K562 (cell line): ENCODE results near the gene AP3M1. TPM values are rescaled to one million over a fixed set of nuclear protein-coding genes. Genes with fewer than 3 reads are reported as not detected.

Experiments used
- ARID1B ChIP-seq: fragments of 450-650 bp; IDR thresholded peaks from 2 replicates; pipeline ENCODE4 v1.6.1; 2016; ENCODE audit warnings: antibody characterized with exemption, mild to moderate bottlenecking, inconsistent platforms
- ATF7 ChIP-seq: fragments of 450-650 bp; IDR thresholded peaks from 2 replicates; pipeline ENCODE4 v1.7.1; 2014; ENCODE audit warnings: mild to moderate bottlenecking, moderate library complexity
- BRD9 ChIP-seq: fragments of 450-650 bp; IDR thresholded peaks from 2 replicates; pipeline ENCODE4 v1.6.1; 2018; ENCODE audit warnings: low read depth; ENCODE audit not compliant: partially characterized antibody
- DIDO1 ChIP-seq: fragments of 450-650 bp; IDR thresholded peaks from 2 replicates; pipeline ENCODE4 v1.6.1; 2016; ENCODE audit warnings: low read depth, missing biosample characterization, missing genetic modification characterization
- ERF ChIP-seq: fragments of 450-650 bp; formaldehyde crosslinking; IDR thresholded peaks from 2 replicates; pipeline ENCODE4 v1.4.0; 2020; ENCODE audit warnings: mild to moderate bottlenecking, mixed read lengths
- FOSL1 ChIP-seq: fragments of 200-800 bp; sonication (Bioruptor generic); conservative IDR thresholded peaks from 2 replicates; pipeline ENCODE4 v1.6.1; 2016; ENCODE audit warnings: missing genetic modification characterization, missing compliant biosample characterization
- FOXP1 ChIP-seq: sonication (generic); formaldehyde crosslinking; IDR thresholded peaks from 2 replicates; pipeline ENCODE4 v1.8.0; 2022; ENCODE audit warnings: mild to moderate bottlenecking, missing genetic modification reagents
- HDAC8 ChIP-seq: fragments of 450-650 bp; IDR thresholded peaks from 2 replicates; pipeline ENCODE4 v1.6.1; 2016; ENCODE audit warnings: mild to moderate bottlenecking, missing genetic modification characterization, moderate library complexity, missing compliant biosample characterization
- KDM2B ChIP-seq: fragments of 250-450 bp; sonication (Bioruptor Pico); IDR thresholded peaks from 2 replicates; pipeline ENCODE4 v1.8.0; 2021; ENCODE audit warnings: mild to moderate bottlenecking, moderate library complexity
- NFRKB ChIP-seq: fragments of 450-650 bp; IDR thresholded peaks from 2 replicates; pipeline ENCODE4 v1.6.1; 2016; ENCODE audit warnings: low read depth
- PTRF ChIP-seq: fragments of 450-650 bp; IDR thresholded peaks from 2 replicates; pipeline ENCODE4 v1.6.1; 2016; ENCODE audit warnings: mild to moderate bottlenecking, missing genetic modification characterization, missing compliant biosample characterization
- PYGO2 ChIP-seq: fragments of 450-650 bp; IDR thresholded peaks from 2 replicates; pipeline ENCODE4 v1.6.1; 2016; ENCODE audit warnings: mild to moderate bottlenecking, missing genetic modification characterization, moderate library complexity, missing compliant biosample characterization
- TRIM25 ChIP-seq: fragments of 450-650 bp; IDR thresholded peaks from 2 replicates; pipeline ENCODE4 v1.7.0; 2016; ENCODE audit warnings: borderline replicate concordance
- ZEB2 ChIP-seq: fragments of 450-650 bp; IDR thresholded peaks from 2 replicates; pipeline ENCODE4 v1.6.1; 2016
- ZNF134 ChIP-seq: fragments of 250-450 bp; sonication (Bioruptor Pico); conservative IDR thresholded peaks from 2 replicates; pipeline ENCODE4 v1.4.0; 2020
- ZNF444 ChIP-seq: fragments of 250-450 bp; sonication (Bioruptor Pico); IDR thresholded peaks from 2 replicates; pipeline ENCODE4 v1.4.0; 2020; ENCODE audit warnings: mild to moderate bottlenecking, moderate library complexity
- ZNF707 ChIP-seq: fragments of 250-450 bp; sonication (Bioruptor Pico); conservative IDR thresholded peaks from 2 replicates; pipeline ENCODE4 v1.8.0; 2022; ENCODE audit warnings: inconsistent platforms, mild to moderate bottlenecking, moderate library complexity
- ZNF79 ChIP-seq: fragments of 250-450 bp; sonication (Bioruptor Pico); IDR thresholded peaks from 2 replicates; pipeline ENCODE4 v1.4.0; 2020; ENCODE audit warnings: low read depth, mild to moderate bottlenecking, moderate library complexity
- ZZZ3 ChIP-seq: fragments of 450-650 bp; IDR thresholded peaks from 2 replicates; pipeline ENCODE4 v1.6.1; 2016; ENCODE audit warnings: antibody characterized with exemption, mild to moderate bottlenecking, moderate library complexity
- polyA plus RNA-seq, 8 experiments: library from polyadenylated mRNA; depleted of rRNA in 4 of 8; stranded (reverse) in 5 of 8; unstranded in 3 of 8; fragments of >200 nt; fragmentation: Nextera tagmentation in 2 of 8; fragmentation: Illumina TruSeq in 1 of 8; extraction: Ambion mirVana in 2 of 8; extraction: Trizol in 1 of 8; gene quantifications; 2 replicates each; pipeline versions ENCODE4 v1.2.1 to v1.2.3, GENCODE V29; 2011 to 2014; ENCODE audit warnings: inconsistent platforms in 1 of 8, missing spikeins in 1 of 8
- total RNA-seq, 7 experiments: library from RNA; depleted of rRNA in 6 of 7; stranded (reverse); fragments of >200 nt in 6 of 7; fragmentation: Illumina TruSeq in 2 of 7; extraction: Trizol in 2 of 7; gene quantifications; 2 replicates each; pipeline versions ENCODE4 v1.2.1 to v1.2.3, GENCODE V29; 2011 to 2021; ENCODE audit warnings: low replicate concordance in 1 of 7
- TF ChIP-seq, protein P1 (sequence below): fragments of 450-650 bp; IDR thresholded peaks from 2 replicates; pipeline ENCODE4 v1.6.1; 2016; ENCODE audit warnings: missing biosample characterization, missing genetic modification characterization
- TF ChIP-seq, protein P2 (sequence below): sonication (generic); IDR thresholded peaks from 2 replicates; pipeline ENCODE4 v1.6.1; 2016
- TF ChIP-seq, protein P3 (sequence below), 2 experiments: fragments of 450-650 bp; IDR thresholded peaks; 2 replicates each; pipeline ENCODE4 v1.6.1; 2018; ENCODE audit warnings: mild to moderate bottlenecking in 2 of 2, low read depth in 1 of 2; ENCODE audit not compliant: partially characterized antibody in 2 of 2

The AP3M1 gene
- total and polyA plus RNA-seq, 9 of the 15 experiments (the other 6 are each of a cell fraction or from before 2014, with no cell fraction given), result 44.3 to 135 (median 67.6) TPM

- TF ChIP-seq, protein P1, sequence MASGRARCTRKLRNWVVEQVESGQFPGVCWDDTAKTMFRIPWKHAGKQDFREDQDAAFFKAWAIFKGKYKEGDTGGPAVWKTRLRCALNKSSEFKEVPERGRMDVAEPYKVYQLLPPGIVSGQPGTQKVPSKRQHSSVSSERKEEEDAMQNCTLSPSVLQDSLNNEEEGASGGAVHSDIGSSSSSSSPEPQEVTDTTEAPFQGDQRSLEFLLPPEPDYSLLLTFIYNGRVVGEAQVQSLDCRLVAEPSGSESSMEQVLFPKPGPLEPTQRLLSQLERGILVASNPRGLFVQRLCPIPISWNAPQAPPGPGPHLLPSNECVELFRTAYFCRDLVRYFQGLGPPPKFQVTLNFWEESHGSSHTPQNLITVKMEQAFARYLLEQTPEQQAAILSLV (tag), result peak; percentile 96
- TF ChIP-seq ATF7 (peak; percentile 20; the same call in 1 of the 2 replicates), DIDO1 (tag) (peak; percentile 90), BRD9 (no peak), FOXP1 (no peak), FOSL1 (peak; percentile 68), ZEB2 (no peak), ARID1B (no peak), ZNF444 (CRISPR knock-in tag) (peak; percentile 83), ZNF79 (CRISPR knock-in tag) (peak; percentile 81), NFRKB (no peak), ZNF134 (CRISPR knock-in tag) (peak; percentile 77), ZNF707 (peak; percentile 61; the same call in 1 of the 2 replicates), ZZZ3 (no peak), HDAC8 (tag) (peak; percentile 98), TRIM25 (no peak), ERF (CRISPR knock-in tag) (peak; percentile 95), KDM2B (0 out of 2 replicates have a peak, but pooled peaks have one; percentile 46), PTRF (peak; percentile 94), PYGO2 (tag) (peak; percentile 91)
- TF ChIP-seq, protein P2, sequence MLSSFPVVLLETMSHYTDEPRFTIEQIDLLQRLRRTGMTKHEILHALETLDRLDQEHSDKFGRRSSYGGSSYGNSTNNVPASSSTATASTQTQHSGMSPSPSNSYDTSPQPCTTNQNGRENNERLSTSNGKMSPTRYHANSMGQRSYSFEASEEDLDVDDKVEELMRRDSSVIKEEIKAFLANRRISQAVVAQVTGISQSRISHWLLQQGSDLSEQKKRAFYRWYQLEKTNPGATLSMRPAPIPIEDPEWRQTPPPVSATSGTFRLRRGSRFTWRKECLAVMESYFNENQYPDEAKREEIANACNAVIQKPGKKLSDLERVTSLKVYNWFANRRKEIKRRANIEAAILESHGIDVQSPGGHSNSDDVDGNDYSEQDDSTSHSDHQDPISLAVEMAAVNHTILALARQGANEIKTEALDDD, result peak; percentile 29; the same call in 1 of the 2 replicates
- TF ChIP-seq, protein P3, sequence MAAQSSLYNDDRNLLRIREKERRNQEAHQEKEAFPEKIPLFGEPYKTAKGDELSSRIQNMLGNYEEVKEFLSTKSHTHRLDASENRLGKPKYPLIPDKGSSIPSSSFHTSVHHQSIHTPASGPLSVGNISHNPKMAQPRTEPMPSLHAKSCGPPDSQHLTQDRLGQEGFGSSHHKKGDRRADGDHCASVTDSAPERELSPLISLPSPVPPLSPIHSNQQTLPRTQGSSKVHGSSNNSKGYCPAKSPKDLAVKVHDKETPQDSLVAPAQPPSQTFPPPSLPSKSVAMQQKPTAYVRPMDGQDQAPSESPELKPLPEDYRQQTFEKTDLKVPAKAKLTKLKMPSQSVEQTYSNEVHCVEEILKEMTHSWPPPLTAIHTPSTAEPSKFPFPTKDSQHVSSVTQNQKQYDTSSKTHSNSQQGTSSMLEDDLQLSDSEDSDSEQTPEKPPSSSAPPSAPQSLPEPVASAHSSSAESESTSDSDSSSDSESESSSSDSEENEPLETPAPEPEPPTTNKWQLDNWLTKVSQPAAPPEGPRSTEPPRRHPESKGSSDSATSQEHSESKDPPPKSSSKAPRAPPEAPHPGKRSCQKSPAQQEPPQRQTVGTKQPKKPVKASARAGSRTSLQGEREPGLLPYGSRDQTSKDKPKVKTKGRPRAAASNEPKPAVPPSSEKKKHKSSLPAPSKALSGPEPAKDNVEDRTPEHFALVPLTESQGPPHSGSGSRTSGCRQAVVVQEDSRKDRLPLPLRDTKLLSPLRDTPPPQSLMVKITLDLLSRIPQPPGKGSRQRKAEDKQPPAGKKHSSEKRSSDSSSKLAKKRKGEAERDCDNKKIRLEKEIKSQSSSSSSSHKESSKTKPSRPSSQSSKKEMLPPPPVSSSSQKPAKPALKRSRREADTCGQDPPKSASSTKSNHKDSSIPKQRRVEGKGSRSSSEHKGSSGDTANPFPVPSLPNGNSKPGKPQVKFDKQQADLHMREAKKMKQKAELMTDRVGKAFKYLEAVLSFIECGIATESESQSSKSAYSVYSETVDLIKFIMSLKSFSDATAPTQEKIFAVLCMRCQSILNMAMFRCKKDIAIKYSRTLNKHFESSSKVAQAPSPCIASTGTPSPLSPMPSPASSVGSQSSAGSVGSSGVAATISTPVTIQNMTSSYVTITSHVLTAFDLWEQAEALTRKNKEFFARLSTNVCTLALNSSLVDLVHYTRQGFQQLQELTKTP (IDR thresholded peaks at IDR 0.05; ENCODE audit: low read depth in 1 of 2, partially characterized antibody in 2 of 2), result no peak
These were observed 28.6 kb upstream of the AP3M1 start (continued) for GRCh38 chr10:74179111-74179710.
